Skeletal muscle satellite cell (primary cell): ENCODE results near the gene FLOT1.
A peak's percentile ranks its signal among the peaks of the same experiment; 100 is the strongest.
"Not testable (repeated sequence)": the region's sequence is repeated elsewhere in the genome, so short reads cannot be mapped to it uniquely, and the experiment has no call there.

Experiments
- H3K27me3 ChIP-seq: 2 replicates; pipeline ENCODE4 v1.7.0; 2013; ENCODE audit warnings: low read length; ENCODE audit not compliant: control insufficient read depth, insufficient read depth
- H3K36me3 ChIP-seq: 2 replicates; pipeline ENCODE4 v1.7.0; 2013; ENCODE audit warnings: mild to moderate bottlenecking, control low read depth, low read length; ENCODE audit not compliant: insufficient read depth
- H3K4me1 ChIP-seq: 2 replicates; pipeline ENCODE4 v1.7.0; 2013; ENCODE audit warnings: low read length; ENCODE audit not compliant: control insufficient read depth, insufficient read depth
- H3K4me2 ChIP-seq: 2 replicates; pipeline ENCODE4 v1.7.0; 2013; ENCODE audit warnings: mild to moderate bottlenecking, low read length
- H3K4me3 ChIP-seq: 2 replicates; pipeline ENCODE4 v1.7.0; 2013; ENCODE audit warnings: low read length
- H3K9ac ChIP-seq: 2 replicates; pipeline ENCODE4 v1.7.0; 2013; ENCODE audit warnings: mild to moderate bottlenecking, low read depth, low read length, moderate library complexity
- H3K9me3 ChIP-seq: replicated peaks from 2 replicates; pipeline ENCODE4 v1.7.0; 2013; ENCODE audit warnings: mild to moderate bottlenecking, control low read depth, low read length

FLOT1 gene

DNA sequence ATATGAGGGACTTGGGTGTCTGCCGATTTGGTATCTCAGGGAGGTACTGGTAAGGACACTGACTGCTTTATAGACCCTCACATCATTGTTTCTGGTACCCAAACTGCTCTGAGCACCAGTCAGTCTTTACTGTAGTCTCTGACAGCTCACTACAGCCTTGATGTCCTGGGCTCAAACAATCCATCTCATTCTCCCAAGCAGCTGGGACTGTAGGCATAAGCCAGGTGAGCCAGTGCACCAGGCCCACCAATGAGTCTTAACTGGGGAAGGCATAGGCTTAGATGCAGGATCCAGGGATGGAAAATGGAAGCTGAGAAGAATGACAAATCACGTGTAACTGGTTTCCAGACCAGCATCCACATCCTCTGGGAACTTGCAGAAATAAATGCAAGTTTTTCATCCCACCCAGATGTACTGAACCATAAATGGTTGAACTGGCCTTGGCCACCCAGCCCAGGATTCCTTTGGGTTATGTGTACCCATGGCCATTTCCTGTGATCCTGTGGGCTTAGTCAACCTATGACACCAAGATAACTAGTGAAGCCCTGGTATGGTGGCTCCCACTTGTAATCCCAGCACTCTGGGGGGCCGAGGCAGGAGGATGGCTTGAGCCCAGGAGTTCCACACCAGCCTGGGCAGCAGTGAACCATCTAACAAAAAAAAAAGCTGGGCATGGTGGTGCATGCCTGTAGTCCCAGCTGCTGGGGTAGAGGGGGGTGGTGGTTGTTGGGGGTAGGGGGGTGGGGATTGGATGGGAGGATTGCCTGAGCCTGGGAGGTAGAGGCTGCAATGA is 16.6 kb downstream of the FLOT1 start:
- no peak overlapping the region for H3K4me3 ChIP-seq
- peaks cover 73% of the 10 kb centered on the region for H3K36me3 ChIP-seq
- no peak overlapping the region for H3K9ac ChIP-seq

DNA sequence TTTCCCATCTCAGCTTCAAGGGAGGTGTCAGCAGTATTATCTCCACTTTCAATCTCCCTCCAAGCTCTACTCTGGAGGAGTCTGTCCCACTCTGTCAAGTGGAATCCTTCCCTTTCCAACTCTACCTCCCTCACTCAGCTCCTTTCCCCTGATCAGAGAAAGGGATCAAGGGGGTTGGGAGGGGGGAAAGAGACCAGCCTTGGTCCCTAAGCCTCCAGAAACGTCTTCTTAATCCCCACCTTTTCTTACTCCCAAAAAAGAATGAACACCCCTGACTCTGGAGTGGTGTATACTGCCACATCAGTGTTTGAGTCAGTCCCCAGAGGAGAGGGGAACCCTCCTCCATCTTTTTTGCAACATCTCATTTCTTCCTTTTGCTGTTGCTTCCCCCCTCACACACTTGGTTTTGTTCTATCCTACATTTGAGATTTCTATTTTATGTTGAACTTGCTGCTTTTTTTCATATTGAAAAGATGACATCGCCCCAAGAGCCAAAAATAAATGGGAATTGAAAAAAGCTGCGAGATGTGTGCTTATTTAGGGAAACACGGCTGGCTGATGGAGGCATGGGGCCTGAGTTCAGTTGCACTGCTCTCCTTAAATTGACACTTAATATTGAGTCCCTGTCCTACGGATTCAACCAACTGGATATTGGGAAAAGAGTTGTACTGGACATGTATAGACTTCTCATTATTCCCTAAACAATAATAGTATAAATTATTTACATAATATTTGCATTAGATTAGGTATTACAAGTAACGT is 17.4 kb downstream of the FLOT1 start:
- H3K27me3 ChIP-seq = no peaks in the 10 kb centered on the region
- H3K4me1 ChIP-seq = peaks cover 45% of the 10 kb centered on the region
- H3K9ac ChIP-seq = peak overlapping the region; percentile 27
- no peaks in the 10 kb centered on the region for H3K9me3 ChIP-seq
- peaks cover 65% of the 10 kb centered on the region for H3K36me3 ChIP-seq
- no peak overlapping the region for H3K4me3 ChIP-seq
- H3K4me2 ChIP-seq = peak overlapping the region; percentile 98

More for the DNA sequence above, 16.6 kb downstream of the FLOT1 start:
- H3K9me3 ChIP-seq = no peaks in the 10 kb centered on the region
- no peak overlapping the region for H3K4me2 ChIP-seq
- peaks cover 45% of the 10 kb centered on the region for H3K4me1 ChIP-seq
- H3K27me3 ChIP-seq = no peaks in the 10 kb centered on the region

GRCh38 chr6:30723843-30724741 is 18.4 kb downstream of the FLOT1 start:
- Histone ChIP-seq H3K4me1 (peaks cover 49% of the 10 kb centered on the region), H3K9ac (peak overlapping the region; percentile 27), H3K4me3 (peak overlapping the region; percentile 95), H3K4me2 (peak overlapping the region; percentile 98), H3K36me3 (peaks cover 56% of the 10 kb centered on the region)
- H3K9me3 ChIP-seq, H3K27me3 ChIP-seq: not testable (repeated sequence)

- Histone ChIP-seq H3K4me1 (peaks cover 57% of the 10 kb centered on the region), H3K36me3 (peaks cover 56% of the 10 kb centered on the region), H3K4me3 (peak overlapping the region; percentile 95), H3K4me2 (peak overlapping the region; percentile 98), H3K9ac (peak overlapping the region; percentile 98)
- H3K9me3 ChIP-seq, H3K27me3 ChIP-seq: not testable (repeated sequence)
Measured at GRCh38 chr6:30723159-30723842, 19.2 kb downstream of the FLOT1 start.

- H3K27me3 ChIP-seq = no peaks in the 10 kb centered on the region
- H3K9ac ChIP-seq = peak overlapping the region; percentile 98
- H3K4me1 ChIP-seq = peaks cover 53% of the 10 kb centered on the region
- peak overlapping the region; percentile 95 for H3K4me3 ChIP-seq
- no peaks in the 10 kb centered on the region for H3K9me3 ChIP-seq
- H3K36me3 ChIP-seq = peaks cover 50% of the 10 kb centered on the region
- peak overlapping the region; percentile 98 for H3K4me2 ChIP-seq
Measured at GRCh38 chr6:30722280-30723112, 20.0 kb downstream of the FLOT1 start.

GRCh38 chr6:30722025-30722279 is 20.5 kb downstream of the FLOT1 start:
- H3K4me3 ChIP-seq = peak overlapping the region; percentile 95
- H3K9ac ChIP-seq = peak overlapping the region; percentile 98
- not testable (repeated sequence) for H3K9me3 ChIP-seq, H3K27me3 ChIP-seq
- peak overlapping the region; percentile 98 for H3K4me2 ChIP-seq
- H3K36me3 ChIP-seq = peaks cover 46% of the 10 kb centered on the region
- peaks cover 48% of the 10 kb centered on the region for H3K4me1 ChIP-seq

- Histone ChIP-seq H3K36me3 (peaks cover 46% of the 10 kb centered on the region), H3K27me3 (no peaks in the 10 kb centered on the region), H3K4me2 (peak overlapping the region; percentile 98), H3K9me3 (no peaks in the 10 kb centered on the region), H3K4me1 (peaks cover 51% of the 10 kb centered on the region), H3K9ac (peak overlapping the region; percentile 98), H3K4me3 (peak overlapping the region; percentile 95)
Measured at GRCh38 chr6:30721198-30722024, 21.1 kb downstream of the FLOT1 start.

GRCh38 chr6:30720738-30721197 is 21.7 kb downstream of the FLOT1 start:
- Histone ChIP-seq H3K4me3 (peak overlapping the region; percentile 95), H3K27me3 (no peaks in the 10 kb centered on the region), H3K9me3 (no peaks in the 10 kb centered on the region), H3K9ac (peak overlapping the region; percentile 98), H3K4me2 (peak overlapping the region; percentile 73), H3K36me3 (peaks cover 42% of the 10 kb centered on the region), H3K4me1 (peaks cover 49% of the 10 kb centered on the region)

GRCh38 chr6:30719791-30720737 is 22.4 kb downstream of the FLOT1 start, which contains the start of gene TUBB:
TUBB (plus strand) TSS chr6:30720352; CDS start chr6:30720507, 155 bp downstream.
- peak within 1 kb of the TSS; percentile 95 for H3K4me3 ChIP-seq
- H3K27me3 ChIP-seq = no peaks in the 10 kb centered on the region
- peaks cover 42% of the 10 kb centered on the region for H3K4me1 ChIP-seq
- H3K36me3 ChIP-seq = peaks cover 36% of the 10 kb centered on the region
- H3K9ac ChIP-seq = peak within 1 kb of the TSS; percentile 98
- H3K9me3 ChIP-seq = no peaks in the 10 kb centered on the region
- peak within 1 kb of the TSS; percentile 77 for H3K4me2 ChIP-seq
